Renal cortex interstitium (tissue), 11 donors: ENCODE measurements around the gene KCNH2. TPM values are rescaled to one million over a fixed set of nuclear protein-coding genes. Genes with fewer than 3 reads are reported as not detected.

Experiments
- DNase-seq, 11 donors: peaks; one replicate each; pipeline ENCODE4 v3.0.0-alpha.2; 2013; ENCODE audit warnings: low read depth in 9 of 11, low spot score in 4 of 11; ENCODE audit errors: extremely low read depth in 1 of 11
- polyA plus RNA-seq, 3 donors: library from polyadenylated mRNA; unstranded; fragments of 120-200 nt; gene quantifications; one replicate each; pipeline ENCODE4 v1.2.1, GENCODE V29; 2013; ENCODE audit not compliant: insufficient read length in 3 of 3

The KCNH2 gene
- polyA plus RNA-seq, 3 donors, result 13.6 to 21.8 (median 20.2) TPM

DNA sequence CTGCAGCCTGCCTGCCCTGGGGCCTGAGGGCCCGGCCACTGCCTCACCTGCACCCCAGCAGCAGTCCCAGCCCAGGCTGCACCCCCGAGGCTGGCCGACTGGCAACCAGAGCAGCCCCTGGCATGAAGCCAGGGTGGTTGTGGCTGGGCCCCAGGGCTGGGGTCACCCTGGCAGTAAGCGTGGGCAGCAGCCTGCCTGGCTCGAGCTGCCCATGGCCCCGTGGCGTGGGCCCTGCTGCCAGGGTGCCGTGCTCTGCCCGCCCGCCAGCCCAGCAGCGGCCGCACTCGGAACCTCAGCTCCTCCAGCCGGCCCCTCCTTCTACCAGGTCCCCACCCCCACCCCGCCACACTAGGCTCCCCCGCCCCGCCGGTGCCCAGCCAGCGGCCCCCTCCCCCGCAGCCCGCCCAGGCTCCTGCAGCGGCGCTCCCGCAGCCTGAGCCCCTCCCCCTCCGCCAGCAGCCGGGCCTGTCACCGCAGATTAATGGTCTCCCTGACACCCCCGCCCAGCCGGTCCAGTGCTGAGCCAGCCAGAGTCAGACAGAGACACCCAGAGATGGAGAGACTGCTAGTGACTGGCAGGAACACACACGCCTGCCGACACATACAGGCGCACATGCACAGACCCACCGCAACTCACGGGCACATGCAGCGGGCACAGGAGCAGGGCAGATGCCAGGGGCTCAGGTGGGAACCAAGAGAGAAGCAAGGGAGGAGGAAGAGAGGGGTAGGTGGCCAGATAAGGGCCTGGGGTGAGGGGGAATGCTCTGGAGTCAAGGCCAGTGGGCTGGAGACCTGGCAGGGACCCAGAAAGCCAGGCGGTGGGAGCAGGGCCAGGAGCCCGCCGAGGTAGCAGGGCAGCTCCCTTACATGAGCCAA, 22.4 kb downstream of the KCNH2 start:
- peak in 6 of 11 donors; percentile 70 to 83 (median 76) for DNase-seq

DNA sequence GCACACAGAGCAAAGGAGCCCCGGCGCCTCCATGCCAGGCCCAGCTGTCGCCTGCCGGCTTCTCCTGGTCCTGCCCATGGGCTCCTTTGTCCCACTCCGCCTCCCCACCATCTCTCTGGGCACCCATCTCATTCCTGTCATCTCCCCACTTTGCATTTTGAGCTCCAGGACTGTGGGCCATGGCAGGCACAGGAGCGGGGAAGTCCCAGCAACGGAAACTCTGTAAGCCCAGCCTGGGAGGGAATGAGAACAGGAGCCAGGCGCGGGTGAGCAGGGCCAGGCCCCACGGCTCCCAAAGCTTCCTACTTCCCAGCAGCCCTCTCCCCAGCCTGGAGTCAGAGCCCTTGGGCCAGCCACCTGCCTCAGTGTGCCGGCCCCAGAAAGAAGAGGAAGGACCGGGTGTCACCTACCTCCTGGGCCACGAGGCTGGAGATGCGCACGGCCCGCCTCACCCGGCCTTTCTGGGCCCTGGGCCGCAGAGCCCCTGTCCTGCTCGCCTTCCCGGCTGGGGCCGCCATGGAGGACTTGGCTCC, 23.1 kb downstream of the KCNH2 start:
- DNase-seq, result no peak

DNA sequence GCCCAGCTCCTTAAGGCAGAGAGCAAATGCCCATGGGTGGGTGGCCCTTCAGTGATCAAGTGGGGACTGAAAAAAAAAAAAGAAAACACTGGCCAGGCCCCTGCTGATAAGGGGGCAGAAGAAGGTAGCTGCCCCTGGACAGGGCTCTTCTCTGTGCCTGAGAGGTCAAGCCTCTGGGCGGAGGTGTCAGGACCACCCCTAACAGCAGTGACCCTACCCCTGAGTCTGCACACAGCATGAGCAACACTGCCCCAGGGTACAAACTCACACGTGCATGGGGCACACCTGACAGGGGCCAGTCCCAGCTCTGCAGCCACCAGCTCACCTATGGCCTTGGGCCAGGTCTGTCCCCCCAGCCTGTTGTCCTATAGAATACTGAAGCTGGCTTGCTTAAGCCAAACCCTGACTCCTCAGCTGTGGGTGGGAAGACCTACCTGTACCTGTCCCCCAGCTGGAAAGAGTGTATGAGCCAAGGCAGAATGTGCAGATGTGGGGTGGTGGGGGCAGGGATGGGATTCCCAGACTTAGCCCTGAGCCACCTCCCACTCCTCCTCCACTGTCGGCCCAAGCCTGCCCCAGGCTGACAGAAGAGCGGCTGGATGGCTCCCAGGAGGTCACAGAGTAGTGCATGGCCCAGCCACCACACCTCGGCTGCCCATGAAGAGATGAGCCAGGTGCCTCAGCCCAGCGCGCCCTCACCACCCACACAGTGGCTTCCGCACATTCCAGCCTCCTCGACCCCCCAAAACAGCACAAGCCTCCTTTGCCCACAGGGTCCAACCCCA, 23.7 kb downstream of the KCNH2 start:
- DNase-seq, result no peak

DNA sequence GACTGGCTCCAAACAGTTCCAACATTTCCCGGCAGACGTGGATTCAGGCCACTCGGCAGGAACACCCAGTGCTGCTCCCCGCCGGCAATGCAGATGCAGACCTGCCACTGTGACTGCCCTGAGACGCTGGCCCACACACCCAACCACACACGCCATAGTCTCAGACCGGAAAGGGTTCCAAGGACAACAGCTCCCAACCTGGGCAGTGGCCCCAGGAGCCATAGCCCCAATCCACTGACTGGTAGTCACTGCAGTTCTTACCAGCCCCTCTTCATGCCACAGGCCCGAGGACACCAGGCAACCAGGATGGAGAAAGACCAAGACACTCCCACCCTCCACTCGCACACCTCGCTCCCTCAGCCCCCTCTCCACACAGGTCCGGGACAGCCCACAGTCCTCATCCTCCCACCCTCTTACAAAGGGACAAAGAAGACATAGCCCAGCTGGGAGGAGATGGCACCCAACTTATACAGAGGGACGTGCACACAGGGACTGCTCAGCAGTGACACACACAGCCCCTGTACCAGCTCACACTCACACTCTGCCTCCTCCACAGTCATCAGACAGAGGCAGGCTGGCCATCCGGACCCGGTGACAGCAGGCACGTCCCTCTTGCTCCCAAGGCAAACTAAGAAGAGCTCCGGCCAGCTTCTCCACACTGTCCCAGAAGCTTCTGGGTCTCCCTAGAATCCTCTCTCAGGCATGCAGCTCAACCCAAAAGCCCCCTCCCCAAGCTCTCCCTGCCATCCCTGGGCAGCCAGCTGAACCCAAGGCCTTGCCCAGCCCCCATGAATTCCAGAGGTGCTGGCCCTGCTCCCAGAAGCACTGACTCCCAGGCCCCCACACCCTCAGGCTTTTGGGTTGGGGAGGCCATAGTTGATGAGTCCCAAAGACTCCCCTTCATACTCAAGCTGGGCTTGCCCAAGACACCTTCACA, 24.8 kb downstream of the KCNH2 start:
- DNase-seq, result no peak

DNA sequence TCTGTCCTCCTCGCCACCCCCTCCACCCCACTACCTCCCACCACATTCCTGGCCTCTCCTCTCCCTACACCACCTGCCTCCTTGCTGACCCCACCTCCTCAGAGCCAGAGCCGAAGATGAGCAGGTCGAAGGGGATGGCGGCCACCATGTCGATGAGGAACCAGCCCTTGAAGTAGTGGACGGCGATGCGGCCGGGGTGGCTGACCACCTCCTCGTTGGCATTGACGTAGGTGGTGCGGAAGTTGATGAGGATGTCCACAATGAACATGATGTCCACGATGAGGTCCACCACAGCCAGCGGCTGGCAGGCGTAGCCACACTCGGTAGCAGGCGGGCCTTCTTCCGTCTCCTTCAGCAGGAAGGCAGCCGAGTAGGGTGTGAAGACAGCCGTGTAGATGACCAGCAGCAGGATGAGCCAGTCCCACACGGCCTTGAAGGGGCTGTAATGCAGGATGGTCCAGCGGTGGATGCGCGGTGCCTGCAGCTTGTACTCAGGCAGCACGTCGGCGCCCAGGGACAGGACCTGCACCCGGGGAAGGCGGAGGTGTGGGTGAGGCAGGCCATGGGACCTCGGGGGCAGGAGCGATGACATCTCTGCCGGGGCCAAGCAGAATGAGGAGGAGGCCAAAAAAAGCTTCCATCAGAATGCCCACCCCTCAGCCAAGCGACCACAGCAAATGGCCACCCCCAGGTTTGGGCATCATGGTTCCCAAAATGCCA, 25.6 kb downstream of the KCNH2 start:
- no peak for DNase-seq

DNA sequence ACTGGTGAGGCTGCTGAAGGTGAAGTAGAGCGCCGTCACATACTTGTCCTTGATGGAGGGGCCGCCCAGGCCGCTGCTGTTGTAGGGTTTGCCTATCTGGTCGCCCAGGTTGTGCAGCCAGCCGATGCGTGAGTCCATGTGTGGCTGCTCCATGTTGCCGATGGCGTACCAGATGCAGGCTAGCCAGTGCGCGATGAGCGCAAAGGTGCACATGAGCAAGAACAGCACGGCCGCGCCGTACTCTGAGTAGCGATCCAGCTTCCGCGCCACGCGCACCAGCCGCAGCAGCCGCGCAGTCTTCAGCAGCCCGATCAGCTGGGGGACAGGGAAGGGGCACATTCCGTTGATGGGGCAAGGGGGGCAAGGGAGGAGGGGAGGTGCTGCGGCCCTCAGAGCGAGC, 26.6 kb downstream of the KCNH2 start:
- DNase-seq, result no peak

DNA sequence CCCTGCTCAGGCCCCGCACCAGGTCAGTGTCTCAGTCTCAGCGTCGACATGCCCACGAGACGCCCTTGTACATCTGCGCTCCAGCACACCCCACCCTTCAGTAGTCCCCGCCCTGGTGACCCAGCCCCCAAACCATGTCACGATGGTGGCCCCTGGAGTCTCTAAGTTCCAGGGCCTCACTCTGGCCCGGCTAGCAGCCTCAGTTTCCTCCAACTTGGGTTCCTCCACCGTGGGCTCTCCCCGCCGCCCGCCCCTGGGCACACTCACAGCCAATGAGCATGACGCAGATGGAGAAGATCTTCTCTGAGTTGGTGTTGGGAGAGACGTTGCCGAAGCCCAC, 27.0 kb downstream of the KCNH2 start:
- DNase-seq, result no peak

DNA sequence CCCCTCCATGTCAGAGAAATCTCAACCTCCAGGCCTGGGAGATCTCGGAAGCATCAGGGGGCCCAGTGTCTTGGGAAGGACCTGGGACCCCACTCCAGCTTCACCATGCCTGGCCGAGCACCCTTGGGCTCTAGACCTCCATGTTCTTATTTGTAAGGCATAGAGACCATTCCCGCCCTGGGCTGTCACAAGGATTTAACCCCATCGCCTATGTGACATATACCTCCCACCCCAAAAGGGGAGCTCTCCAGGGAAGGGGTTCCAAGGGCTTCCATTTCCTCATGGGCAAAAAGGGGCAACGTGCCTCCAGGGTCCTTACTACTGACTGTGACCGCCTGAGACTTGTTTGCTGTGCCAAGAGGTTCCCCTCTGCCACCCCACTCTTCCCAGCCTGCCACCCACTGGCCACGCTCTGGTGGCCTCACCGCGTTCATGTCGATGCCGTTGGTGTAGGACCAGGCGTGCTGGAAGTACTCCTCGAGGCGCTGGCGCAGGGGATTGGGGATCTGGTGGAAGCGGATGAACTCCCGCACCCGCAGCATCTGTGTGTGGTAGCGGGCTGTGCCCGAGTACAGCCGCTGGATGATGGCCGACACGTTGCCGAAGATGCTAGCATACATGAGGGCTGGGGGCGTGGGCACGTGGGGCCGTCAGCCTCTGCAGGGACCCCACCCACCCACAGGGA, 27.5 kb downstream of the KCNH2 start:
- no peak for DNase-seq

DNA sequence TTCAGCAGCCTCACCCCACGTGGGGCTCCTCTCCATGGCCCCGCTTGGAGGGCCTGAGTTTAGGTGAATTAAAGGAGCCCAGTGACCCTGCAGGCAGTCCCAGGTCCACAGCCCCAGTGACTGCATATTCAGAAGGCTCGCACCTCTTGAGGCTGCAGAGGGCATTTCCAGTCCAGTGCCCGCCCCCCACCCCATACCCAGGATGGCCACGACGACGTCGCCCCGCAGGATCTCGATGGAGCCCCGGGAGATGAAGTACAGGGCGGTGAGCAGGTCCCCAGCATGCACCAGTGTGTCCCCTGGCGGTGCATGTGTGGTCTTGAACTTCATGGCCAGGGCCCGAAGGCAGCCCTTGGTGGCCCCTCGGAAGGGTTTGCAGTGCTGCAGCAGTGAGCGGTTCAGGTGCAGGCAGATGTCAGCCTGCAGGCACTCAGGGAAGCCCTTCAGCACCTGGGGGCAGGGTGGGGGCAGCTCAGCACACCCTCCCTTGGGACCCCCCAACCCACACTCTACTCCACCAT, 28.1 kb downstream of the KCNH2 start:
- no peak for DNase-seq

DNA sequence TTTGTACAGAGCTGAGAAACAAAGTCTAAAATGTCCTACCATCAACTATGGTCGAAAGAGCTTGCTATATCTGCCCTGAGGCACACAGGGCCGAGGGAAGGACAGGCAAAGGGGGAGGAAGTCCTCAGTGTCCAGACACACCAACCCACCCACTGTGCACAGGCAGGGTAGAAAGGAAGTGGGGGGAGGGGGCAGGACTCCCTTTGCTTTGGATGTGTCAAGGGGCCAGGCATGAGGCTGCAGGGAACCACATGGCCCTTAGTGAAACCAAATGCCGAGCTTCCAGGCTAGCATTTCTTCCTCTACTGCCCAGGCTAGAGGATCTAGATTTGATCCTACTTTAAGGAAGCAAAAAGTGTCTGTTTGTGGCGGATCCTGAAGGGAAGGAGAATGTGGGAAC, 28.6 kb downstream of the KCNH2 start:
- no peak for DNase-seq

DNA sequence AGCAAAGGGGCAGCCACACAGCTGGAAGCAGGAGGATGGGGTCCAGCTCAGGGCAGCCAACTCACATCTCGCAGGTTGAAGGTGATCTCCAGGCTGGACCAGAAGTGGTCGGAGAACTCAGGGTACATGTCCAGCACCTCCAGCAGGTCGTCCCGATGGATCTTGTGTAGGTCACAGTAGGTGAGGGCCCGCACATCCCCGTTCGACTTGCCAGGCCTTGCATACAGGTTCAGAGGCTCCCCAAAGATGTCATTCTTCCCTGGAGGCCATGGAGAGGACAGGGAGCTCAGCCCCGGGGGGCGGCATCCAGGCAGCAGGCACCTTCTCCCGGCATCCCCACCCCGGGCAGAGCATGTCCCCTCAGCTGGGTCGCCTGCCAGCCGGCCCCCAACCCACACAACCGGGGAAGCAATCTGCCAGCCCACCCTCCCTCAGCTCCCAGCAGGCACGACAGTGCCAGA, 29.3 kb downstream of the KCNH2 start:
- no peak for DNase-seq

DNA sequence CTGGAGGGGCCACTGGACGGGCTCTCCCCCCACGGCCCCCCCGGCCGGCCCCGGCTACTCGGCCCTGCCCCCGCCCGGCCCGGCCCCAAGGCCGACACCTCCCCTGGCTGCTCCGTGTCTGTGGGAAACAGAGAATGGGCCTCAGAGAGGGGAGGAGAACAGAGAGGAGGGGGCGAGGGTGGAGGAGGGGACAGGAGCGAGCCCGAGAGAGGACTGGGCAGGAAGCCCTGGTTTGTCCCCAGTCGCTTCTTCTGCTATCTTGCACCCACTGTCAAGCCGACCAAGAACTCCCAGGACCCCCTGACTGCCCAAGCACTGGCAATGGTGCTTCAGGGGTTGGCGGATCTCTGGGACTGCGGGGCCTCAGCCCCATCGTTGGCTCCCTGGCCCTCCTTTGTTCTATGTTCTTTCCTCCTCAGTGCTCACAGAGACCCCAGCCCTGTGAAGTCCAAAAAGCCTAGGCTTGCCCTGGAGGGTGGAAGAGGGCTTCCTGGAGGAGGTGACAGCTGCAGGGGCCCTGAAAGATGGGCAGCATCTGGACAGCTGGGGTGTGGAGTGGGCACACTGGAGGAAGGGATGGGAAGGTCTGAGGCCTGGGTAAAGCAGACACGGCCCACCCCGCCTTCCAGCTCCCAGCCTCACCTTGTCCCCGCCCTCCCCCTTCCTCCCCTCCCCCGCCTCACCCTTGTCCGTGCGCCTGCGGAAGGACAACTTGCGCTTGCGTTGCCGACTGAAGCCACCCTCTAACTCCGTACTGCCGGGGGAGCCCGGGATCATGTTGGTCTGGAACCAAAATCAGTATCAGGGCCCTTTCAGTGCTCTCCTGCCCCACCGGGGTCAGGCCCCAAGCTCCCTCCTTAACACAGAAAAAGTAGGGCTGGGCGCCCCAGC, 30.1 kb downstream of the KCNH2 start:
- DNase-seq, result no peak

DNA sequence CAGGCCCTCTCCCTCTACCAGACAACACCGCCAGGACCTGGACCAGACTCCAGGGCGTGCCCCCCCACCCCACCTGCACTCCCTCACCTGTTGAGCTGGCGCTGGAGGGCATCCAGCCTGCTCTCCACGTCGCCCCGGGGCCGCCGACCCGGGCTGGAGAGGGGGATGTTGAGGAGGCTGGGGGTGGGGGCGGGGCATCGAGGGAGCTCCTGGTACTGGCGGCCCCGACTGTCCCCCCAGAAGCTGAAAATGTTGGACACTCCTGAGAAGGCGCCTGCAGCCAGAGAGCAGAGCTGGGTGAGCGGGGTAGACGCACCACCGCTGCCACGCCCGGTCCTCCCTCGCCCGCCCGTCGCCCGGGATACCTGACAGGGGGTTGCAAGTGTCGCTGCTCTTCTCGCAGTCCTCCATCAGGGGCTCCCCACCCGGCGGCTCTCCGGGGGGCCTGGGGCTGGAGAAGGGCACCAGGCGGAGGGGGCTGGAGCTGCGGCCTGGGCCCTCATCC, 30.8 kb downstream of the KCNH2 start:
- no peak for DNase-seq

DNA sequence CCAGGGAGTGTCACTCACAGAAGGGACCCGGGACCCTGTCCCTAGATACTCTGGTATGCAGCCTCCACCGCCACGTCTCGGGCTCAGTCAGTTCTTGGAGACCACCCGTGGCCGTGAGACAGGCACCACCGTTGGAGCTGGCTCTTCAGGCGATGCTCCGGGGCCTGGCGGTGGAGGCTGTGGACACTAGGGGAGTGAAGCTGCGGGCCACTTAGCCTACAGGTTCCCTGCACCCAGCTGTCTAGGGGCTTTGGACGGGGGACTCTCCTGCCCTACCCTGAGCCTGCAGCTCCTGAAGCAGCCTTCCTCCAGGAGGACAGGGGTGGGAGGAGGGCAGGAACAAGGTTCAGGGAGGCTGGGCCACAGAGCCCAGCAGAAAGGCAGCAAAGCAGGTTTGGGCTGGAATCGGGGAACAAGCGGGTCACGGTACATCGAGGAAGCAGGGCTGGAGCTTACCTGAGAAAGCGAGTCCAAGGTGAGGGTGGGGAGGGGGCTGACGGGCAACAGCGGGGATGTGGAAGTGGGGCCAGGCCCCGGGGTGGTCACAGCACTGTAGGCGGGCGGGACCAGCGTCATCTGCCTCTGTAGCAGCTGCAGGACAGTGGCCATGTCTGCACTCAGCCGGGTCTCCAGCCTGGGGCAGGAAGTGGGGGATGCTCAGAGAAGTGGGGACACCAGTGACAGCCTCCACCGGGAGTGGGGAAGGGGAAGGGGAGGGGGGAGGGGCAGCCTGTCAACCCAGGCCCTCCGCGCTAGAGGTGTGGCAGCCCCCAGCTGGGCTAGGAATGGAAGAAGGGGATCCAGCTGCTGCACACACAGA, 31.5 kb downstream of the KCNH2 start:
- DNase-seq, result no peak

DNA sequence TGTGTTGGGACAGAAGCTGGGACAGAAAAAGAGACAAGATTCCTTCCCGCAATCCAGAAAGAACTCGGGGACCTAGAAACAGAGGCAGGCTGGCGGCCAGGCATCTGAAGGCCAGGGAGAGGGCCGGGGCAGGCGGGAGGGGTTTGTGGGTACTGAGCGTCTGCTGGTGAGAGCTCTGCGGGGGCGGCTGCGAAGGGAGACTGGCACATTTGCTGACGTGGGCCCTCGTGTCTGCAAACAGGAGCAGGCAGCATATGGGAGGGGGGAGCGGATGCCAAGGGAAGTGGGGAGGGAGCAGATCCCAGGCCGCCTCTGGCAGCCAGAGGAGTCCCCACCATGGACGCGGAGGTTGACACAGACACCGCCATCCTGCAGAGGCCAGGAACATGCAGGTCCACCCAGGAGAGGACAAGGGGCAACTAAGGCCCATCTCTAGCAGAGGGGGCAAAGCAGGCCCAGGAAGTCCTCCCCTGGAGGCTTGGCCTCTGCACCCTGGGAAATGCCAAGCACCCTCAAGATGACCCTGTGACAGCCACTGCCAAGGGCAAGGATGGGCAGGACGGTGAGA, 32.2 kb downstream of the KCNH2 start:
- DNase-seq, result peak in 2 of 11 donors; percentile 56 to 70
